HL-60 (cell line): ENCODE measurements around the gene ZNF213.

Experiments
- GABPA ChIP-seq: IDR thresholded peaks from 2 replicates; pipeline ENCODE4 v1.6.1; 2012; ENCODE audit warnings: low read depth
- POLR2AphosphoS5 ChIP-seq: IDR thresholded peaks from 2 replicates; pipeline ENCODE4 v1.6.1; 2012; ENCODE audit warnings: low read depth
- SPI1 ChIP-seq: IDR thresholded peaks from 2 replicates; pipeline ENCODE4 v1.6.1; 2012; ENCODE audit warnings: low read depth, mild to moderate bottlenecking, borderline replicate concordance
- TF ChIP-seq, protein P1 (sequence below): IDR thresholded peaks from one replicate; pipeline ENCODE4 v1.5.1; 2011; ENCODE audit warnings: low read length, control low read depth, inconsistent platforms; ENCODE audit not compliant: insufficient read depth
- TF ChIP-seq, protein P2 (sequence below): IDR thresholded peaks from 2 replicates; pipeline ENCODE4 v1.6.1; 2012; ENCODE audit warnings: low read depth; ENCODE audit not compliant: insufficient replicate concordance

GRCh38 chr16:3142770-3143169 is 7.9 kb downstream of the ZNF213 start:
- TF ChIP-seq, protein P1, sequence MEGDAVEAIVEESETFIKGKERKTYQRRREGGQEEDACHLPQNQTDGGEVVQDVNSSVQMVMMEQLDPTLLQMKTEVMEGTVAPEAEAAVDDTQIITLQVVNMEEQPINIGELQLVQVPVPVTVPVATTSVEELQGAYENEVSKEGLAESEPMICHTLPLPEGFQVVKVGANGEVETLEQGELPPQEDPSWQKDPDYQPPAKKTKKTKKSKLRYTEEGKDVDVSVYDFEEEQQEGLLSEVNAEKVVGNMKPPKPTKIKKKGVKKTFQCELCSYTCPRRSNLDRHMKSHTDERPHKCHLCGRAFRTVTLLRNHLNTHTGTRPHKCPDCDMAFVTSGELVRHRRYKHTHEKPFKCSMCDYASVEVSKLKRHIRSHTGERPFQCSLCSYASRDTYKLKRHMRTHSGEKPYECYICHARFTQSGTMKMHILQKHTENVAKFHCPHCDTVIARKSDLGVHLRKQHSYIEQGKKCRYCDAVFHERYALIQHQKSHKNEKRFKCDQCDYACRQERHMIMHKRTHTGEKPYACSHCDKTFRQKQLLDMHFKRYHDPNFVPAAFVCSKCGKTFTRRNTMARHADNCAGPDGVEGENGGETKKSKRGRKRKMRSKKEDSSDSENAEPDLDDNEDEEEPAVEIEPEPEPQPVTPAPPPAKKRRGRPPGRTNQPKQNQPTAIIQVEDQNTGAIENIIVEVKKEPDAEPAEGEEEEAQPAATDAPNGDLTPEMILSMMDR: no peak
- TF ChIP-seq GABPA (no peak), SPI1 (no peak), POLR2AphosphoS5 (no peak)
- TF ChIP-seq, protein P2, sequence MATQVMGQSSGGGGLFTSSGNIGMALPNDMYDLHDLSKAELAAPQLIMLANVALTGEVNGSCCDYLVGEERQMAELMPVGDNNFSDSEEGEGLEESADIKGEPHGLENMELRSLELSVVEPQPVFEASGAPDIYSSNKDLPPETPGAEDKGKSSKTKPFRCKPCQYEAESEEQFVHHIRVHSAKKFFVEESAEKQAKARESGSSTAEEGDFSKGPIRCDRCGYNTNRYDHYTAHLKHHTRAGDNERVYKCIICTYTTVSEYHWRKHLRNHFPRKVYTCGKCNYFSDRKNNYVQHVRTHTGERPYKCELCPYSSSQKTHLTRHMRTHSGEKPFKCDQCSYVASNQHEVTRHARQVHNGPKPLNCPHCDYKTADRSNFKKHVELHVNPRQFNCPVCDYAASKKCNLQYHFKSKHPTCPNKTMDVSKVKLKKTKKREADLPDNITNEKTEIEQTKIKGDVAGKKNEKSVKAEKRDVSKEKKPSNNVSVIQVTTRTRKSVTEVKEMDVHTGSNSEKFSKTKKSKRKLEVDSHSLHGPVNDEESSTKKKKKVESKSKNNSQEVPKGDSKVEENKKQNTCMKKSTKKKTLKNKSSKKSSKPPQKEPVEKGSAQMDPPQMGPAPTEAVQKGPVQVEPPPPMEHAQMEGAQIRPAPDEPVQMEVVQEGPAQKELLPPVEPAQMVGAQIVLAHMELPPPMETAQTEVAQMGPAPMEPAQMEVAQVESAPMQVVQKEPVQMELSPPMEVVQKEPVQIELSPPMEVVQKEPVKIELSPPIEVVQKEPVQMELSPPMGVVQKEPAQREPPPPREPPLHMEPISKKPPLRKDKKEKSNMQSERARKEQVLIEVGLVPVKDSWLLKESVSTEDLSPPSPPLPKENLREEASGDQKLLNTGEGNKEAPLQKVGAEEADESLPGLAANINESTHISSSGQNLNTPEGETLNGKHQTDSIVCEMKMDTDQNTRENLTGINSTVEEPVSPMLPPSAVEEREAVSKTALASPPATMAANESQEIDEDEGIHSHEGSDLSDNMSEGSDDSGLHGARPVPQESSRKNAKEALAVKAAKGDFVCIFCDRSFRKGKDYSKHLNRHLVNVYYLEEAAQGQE: no peak
